SIG-M5 (cell line): ENCODE measurements around the gene ZEB2.

Experiments
- DNase-seq: peaks from one replicate; lab custom pipeline; 2025; lab: John Stamatoyannopoulos, UW

The ZEB2 gene

GRCh38 chr2:144495227-144496091, 24.5 kb downstream of the ZEB2 start:
- DNase-seq = no peak

DNA sequence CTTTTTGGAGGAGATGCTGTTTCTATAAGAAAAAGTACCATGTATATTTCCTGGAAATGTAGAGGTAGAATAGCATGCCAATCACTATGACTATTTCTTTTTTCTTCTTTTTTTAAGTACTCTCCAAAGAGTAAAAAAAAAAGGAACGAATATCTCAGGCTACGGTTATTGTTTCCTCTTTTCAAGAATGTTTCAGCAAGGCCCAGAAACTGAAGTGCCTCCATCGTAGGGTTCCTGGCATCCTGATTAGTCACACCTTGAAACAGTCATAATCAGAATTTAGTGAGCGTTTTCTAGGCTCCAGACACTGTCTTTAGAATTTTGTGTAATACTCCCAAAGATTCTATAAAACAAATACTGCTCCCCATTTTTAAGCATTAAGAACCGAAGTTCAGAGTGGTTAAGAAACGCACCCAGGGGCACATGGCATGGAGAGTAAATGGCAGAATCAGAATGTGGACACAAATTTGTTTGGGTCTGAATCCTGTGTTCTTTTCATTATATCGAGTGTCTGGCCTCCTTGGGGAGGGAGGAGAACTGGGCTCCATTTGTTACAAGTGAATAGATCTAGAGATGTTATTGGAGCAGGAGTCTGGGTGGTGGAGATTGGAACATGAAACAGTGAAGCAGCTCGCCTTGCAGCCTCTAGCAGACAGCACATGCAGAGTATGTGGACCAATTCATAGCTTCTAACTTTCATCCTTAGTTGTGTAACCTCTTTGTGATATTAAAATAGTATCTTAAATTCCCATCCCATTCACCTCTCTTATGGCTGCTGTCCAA, 26.7 kb downstream of the ZEB2 start:
- peak; percentile 80 for DNase-seq

DNA sequence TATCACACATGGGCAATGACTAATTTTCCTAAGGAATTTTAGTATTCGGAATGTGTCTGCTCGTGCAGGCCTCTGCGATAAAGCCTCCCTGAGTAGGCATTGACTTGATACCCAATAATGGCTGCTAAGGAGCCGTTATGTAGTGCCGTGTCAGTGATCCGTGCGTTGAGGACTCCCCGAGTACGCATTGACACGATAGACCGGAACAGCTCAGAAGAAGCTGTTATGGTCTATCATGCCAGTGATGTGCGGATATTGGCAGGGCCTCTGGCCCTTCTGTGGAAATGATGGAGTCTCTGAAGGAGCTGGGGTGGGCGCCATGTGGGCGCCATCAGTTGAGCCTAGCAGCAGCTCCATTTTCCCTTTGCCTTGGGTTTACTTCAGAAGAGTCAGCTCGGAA, 29.1 kb downstream of the ZEB2 start:
- DNase-seq = no peak

- no peak for DNase-seq
These were observed 29.9 kb downstream of the ZEB2 start for GRCh38 chr2:144490017-144490416.

- DNase-seq = no peak
These were observed 30.5 kb downstream of the ZEB2 start for GRCh38 chr2:144489315-144489916.

- DNase-seq = no peak
These were observed 35.5 kb downstream of the ZEB2 start for GRCh38 chr2:144484201-144484948.

- DNase-seq = no peak
These were observed 38.3 kb downstream of the ZEB2 start for GRCh38 chr2:144481666-144482065.

- no peak for DNase-seq
These were observed 38.8 kb downstream of the ZEB2 start for GRCh38 chr2:144481109-144481508.

DNA sequence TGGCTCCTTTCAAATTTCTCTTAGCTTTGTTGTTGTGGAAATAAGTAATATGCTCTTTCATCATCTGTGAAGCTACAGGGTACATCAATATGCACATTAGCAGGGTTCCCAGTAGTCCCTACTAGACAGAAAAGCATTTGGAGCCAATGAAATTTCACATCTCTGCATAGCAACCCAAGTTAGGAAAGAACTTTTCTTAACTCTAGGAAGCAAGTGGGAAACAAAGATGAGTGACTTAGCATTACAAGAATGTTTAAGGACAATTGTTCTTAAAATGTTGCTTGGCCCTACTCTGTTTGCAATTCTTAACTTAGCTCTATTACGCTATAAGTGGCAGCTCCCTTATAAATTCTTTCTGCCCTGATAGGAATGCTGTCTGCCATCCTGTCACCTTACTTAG, 39.6 kb downstream of the ZEB2 start:
- DNase-seq = no peak

- DNase-seq = no peak
These were observed 40.3 kb downstream of the ZEB2 start for GRCh38 chr2:144479659-144480058.

GRCh38 chr2:144479138-144479537, 40.8 kb downstream of the ZEB2 start:
- DNase-seq = no peak

- DNase-seq = no peak
These were observed 42.0 kb downstream of the ZEB2 start for GRCh38 chr2:144477957-144478311.

DNA sequence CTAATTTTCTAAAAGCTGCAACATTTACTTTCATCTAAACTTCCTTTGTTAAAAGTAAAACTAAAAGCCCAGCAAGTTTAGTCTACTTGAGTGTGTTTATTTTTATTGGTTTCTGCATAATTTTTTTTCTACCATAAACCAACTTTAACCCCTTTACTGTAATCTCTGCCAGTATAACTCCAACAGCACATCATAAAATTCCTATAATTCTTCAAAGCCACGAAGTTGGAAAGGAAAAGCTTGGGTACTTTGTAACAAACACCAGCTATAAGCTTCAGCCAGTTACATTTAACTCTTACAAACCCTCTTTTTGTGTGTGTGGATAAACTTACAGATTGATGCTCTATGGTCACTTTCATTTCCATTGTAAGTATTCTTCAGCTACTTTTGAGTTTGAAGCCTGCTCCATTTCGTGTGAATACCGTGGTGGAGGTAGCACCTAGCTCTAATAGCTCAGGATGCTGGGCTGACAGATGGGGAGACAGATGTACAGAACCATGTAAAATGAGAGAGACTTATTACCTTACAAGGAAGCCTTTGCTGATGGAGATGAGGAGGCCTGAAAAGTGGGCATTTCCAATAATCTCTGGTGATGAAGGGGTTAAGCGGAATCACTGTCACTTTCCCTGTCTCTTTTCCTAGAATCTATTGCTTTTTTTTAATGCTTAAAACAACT, 42.5 kb downstream of the ZEB2 start:
- DNase-seq = no peak

GRCh38 chr2:144476682-144477081, 43.2 kb downstream of the ZEB2 start:
- no peak for DNase-seq

DNA sequence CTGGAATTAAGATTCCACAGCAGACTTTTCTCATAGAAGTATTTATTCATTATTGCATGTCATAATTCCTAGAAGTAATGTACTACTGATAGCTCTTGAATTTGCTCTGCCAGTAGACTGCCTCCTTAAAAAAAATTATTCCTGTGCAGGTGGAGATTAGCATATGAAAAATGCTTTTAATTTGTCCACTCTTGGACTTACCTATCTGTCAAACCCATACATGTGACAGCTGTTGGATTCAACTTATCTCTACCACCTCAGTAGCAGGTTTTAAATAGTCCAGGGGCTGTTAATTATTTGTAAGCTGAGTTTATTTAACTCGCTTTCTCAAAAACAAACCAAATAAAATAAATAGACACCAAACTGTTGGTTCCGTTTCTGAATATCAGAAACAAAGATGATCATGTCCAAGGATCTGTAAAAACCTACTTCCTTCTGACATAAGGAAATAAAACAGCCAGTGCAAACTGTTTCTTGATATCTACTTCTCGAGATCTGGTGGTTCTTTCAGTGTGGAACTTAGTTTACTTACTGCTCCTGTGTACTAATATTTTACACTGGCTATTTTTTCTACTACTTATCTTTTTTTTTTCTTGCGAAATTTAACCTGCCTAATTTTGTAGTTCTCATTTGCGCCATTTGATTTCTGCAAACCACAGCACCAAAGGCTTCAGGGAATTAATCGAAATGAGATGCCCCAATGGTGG, 44.2 kb downstream of the ZEB2 start:
- DNase-seq = no peak

- no peak for DNase-seq
These were observed 44.9 kb downstream of the ZEB2 start for GRCh38 chr2:144475044-144475443.

GRCh38 chr2:144474017-144474416, 45.9 kb downstream of the ZEB2 start:
- no peak for DNase-seq

GRCh38 chr2:144472911-144473310, 47.0 kb downstream of the ZEB2 start:
- DNase-seq = no peak

GRCh38 chr2:144472046-144472412, 47.9 kb downstream of the ZEB2 start:
- no peak for DNase-seq

- DNase-seq = no peak
These were observed 48.4 kb downstream of the ZEB2 start for GRCh38 chr2:144471305-144472045.
